WI38 (cell line): ENCODE results near the gene DOCK10.
A peak's percentile ranks its signal among the peaks of the same experiment; 100 is the strongest.

Source experiments
- H3K4me3 ChIP-seq: 2 replicates; pipeline ENCODE4 v1.5.1; 2011; ENCODE audit warnings: low read depth, mild to moderate bottlenecking, control low read depth, low read length
- TF ChIP-seq, protein P1 (sequence below): IDR thresholded peaks from 2 replicates; pipeline ENCODE4 v1.5.1; 2012; ENCODE audit warnings: low read depth, mild to moderate bottlenecking, control low read depth, low read length

The DOCK10 gene

DNA sequence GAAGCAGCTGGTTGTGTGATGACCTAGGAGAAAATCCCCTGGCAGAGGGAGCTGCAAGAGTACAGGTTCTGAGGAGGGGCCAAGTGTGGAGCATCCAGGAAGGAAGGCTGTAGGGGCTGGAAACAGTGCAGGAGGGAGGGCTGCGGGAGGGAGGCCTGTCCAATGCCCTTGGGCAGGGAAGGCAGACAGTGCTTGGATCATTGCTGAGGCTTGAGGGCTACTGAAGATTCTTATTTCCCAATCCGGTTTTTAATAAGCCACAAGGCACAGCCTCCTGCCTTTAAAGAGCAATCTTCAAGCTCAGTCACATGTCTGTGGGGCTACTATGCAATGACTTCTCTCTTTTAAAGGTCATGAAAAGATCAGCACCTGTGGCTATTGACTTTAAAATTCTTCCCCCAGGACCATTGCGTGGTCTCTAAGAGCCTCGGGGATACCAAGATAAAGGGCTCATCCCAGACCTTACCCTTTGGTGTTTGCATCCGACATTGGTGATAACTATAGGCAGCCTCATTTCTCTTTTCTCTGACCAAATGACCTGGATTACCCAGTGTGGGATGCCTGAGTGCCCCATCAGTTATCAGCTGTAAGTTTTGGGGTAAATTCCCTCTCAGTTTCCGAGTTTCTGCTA, 149.6 kb downstream of the DOCK10 start:
- TF ChIP-seq, protein P1, sequence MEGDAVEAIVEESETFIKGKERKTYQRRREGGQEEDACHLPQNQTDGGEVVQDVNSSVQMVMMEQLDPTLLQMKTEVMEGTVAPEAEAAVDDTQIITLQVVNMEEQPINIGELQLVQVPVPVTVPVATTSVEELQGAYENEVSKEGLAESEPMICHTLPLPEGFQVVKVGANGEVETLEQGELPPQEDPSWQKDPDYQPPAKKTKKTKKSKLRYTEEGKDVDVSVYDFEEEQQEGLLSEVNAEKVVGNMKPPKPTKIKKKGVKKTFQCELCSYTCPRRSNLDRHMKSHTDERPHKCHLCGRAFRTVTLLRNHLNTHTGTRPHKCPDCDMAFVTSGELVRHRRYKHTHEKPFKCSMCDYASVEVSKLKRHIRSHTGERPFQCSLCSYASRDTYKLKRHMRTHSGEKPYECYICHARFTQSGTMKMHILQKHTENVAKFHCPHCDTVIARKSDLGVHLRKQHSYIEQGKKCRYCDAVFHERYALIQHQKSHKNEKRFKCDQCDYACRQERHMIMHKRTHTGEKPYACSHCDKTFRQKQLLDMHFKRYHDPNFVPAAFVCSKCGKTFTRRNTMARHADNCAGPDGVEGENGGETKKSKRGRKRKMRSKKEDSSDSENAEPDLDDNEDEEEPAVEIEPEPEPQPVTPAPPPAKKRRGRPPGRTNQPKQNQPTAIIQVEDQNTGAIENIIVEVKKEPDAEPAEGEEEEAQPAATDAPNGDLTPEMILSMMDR = no peak
- H3K4me3 ChIP-seq = no peak overlapping the region

DNA sequence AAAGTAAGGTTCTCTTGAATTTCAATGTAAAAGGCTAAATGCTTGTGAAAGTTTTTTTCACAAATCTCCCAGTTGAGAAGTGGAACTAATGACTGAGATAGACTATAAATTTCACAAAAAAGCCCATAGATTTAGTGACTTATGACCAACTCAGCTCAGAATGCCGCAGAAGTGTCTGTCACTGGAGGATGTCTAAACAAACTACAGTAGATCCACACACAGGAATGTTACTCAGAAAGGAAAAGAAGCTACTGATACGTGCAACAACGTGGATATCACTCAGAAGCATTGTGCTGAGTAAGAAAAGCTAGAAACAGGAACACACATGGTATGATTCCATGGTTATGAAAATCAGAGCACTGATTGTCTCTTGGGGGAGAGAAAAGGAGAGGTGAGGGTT, 151.9 kb downstream of the DOCK10 start:
- H3K4me3 ChIP-seq = no peak overlapping the region
- TF ChIP-seq, protein P1 = no peak

DNA sequence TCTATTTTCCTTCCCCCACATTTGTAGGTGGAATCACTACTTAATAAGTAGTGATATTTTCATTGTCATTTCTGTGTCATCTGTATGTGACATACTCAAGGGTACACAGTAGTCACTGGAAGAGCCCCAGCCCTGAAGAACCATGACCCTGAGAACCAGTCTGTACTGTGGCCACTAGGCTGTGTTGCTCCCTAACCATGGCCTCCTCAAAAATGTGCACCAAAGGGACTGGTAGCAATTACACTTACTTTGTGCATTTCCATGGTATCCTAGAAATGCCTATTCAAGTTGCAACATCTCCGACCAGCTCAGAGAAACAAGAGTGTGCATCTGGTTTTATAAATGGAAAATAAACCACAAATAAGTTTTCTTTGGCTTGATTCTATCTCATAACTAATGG, 155.1 kb downstream of the DOCK10 start:
- H3K4me3 ChIP-seq = no peak overlapping the region
- TF ChIP-seq, protein P1 = no peak

DNA sequence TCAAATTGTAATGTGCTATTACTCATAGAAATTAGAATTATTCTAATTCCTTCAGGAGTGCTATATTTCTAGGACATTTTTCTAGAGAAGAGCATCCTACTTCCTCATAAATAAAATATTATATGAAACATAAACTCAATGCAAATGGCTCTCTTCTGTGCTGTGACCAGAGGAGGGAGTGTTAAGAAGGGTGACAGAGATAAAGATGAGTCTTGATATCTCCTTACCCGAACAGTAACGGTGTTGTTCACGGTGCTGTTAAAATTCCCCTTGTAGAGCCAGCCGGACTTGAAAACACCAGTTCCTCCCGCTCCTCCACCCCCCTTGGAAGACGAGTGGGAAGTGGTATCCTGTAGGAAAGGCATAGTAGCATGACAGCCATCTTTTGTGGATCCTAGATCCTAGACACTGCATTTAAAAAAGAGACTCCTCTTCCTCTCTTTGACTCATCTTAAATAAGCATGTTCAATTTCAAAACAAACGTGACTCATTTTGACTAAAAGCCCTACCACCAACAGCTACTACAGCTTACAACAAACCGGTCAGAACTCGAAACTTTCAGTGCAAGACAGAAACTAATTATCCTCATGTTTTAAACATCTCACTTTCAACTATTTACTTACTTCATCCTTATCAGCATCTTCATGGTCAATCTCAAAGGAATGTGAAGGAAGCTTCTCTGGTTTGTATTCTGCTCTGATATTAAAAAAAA, 156.3 kb downstream of the DOCK10 start:
- TF ChIP-seq, protein P1 = no peak
- H3K4me3 ChIP-seq = 0 out of 2 replicates have a peak overlapping the region, but pooled peaks have one; percentile 15

DNA sequence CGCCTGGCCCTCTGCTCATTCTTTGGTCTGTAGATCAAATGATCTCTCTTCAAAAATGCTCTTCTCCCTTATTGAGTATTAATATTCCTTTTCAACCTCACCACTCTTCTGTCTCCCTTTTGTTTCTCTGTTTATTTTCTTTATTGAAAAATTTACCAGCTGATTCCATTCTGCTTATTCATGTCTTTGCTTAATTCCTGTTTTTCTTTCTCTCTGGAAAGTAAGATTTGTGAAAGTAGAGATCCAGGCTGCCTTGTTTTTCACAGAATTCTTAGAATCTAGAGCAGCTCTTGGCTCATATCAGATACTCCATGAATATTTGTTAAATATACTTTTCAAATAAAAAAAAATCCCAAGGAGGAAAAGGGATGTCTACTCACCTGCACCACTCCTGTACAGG, 157.0 kb downstream of the DOCK10 start:
- TF ChIP-seq, protein P1 = no peak
- no peak overlapping the region for H3K4me3 ChIP-seq

DNA sequence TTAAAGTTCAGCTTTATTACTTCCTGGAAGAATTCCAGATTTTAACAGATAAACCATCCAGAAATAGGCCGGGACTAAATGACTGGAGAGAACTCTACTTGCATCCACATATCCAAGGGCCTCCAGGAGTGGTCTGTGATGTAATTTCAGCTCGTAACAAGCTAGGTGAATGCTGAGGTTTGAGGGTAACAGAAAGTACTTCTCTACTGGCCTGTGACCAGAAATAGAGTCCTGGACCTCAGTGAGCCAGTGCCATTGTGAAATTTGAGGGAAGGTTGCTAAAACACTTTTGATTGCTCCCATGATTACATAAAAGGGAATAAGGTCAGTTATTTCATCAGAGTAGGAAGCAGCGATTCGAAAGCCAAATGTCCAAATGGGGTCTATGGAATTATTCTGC, 158.1 kb downstream of the DOCK10 start:
- TF ChIP-seq, protein P1 = no peak
- no peak overlapping the region for H3K4me3 ChIP-seq

DNA sequence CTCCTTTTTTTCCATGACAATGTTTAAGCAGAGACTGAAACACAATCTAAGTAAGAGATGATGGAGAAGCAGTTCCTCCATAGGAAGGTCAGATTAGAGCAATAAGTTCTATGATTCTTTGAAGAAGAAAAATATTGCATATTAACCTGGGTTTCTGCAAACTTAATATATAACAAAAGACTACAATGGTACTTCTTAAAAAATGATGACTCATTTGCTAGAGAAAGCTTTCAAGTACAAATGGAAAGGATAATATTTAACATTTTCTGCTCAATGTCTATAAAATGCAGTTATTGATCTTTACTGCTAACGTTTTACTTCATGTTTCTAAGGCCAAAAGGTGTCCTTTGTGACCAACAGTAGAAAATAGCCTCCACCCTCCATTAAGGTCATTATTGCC, 158.6 kb downstream of the DOCK10 start:
- TF ChIP-seq, protein P1 = no peak
- no peak overlapping the region for H3K4me3 ChIP-seq
